CD4-positive, alpha-beta T cell treated with Interleukin-4 for 4 hours (primary cell): ENCODE data around the gene SH3RF3.
"Not testable (repeated sequence)": the region's sequence is repeated elsewhere in the genome, so short reads cannot be mapped to it uniquely, and the experiment has no call there.

ENCODE experiments used
- DNase-seq: peaks from one replicate; pipeline ENCODE4 v3.0.0-alpha.2; 2020

SH3RF3 gene

DNA sequence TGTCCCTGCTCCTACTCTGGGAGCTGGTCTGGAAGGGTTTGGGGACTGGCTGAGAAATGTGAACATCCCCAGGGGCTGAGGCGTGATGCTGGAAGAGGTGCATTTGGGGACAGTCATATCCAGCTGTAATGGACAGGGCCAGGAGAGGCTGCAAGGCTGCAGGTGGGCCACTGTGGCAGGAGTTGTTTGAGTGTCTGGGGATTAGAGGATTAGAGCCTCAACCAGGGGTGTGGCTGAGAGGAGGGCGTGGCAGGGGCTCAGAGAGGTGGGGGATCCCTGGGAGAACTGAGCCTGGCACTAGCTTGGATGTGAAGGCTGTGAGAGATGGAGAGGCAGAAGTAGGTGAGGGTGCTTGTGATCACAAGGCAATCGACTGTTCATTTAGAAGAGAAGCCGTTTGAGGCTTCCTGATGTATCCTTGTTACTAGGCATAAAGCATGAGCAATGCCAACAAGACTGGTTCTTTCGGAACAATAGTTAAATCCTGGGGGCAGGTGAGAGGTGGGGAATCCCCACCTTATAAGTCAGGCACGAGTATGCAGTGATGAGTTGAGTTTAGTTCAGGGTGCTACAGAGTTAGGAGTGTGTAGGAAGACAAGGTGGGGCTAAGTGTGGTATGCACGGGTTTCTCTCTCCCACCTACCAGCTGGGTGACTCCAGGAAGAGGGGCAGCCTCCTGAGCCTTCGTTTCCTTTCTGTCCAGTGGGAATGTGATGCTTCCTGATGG, 31.9 kb downstream of the SH3RF3 start:
- DNase-seq: no peak

DNA sequence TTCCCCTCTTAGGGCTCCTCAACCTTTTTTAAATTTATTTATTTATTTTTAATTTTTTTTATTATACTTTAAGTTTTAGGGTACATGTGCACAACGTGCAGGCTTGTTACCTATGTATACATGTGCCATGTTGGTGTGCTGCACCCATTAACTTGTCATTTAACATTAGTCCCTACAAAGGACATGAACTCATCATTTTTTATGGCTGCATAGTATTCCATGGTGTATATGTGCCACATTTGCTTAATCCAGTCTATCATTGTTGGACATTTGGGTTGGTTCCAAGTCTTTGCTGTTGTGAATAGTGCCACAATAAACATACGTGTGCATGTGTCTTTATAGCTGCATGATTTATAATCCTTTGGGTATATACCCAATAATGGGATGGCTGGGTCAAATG, 33.4 kb downstream of the SH3RF3 start:
- not testable (repeated sequence) for DNase-seq

DNA sequence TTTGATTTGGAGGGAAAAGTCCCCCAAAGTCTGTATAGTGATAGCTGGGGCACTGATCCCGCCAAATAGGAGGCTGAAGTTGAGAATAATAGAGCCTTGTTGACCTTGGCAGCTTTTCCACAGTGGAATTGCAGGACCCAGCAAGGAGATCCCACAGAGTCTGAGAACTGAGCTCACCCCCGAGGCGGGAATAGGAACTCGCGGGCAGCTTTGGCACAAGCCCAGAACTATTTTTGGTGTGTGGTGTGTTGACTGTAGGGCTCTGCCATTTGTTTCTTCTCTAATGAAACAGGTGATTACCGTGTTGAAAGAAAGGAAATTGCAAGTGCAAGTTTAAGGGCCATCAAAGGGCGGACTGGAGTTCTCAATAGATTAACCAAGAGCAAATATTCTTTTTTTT, 34.0 kb downstream of the SH3RF3 start:
- no peak for DNase-seq

DNA sequence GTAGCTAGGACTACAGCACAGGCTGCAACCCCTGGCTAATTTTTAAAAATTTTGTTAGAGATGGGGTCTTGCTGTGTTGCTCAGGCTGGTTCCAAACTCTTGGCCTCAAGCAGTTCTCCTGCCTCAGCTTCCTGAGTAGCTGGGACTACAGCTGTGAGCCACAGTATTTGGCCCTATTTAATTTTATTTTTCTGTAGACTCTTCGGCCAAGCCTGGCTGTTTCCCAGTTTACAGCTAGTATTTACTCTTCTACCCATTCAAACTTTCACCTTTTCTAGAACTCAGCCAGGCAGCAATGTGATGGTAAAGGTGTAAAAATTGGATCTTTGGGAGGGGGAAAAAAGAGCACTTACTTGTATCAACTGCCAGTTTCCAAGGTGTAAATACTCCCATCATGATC, 35.3 kb downstream of the SH3RF3 start:
- no peak for DNase-seq

DNA sequence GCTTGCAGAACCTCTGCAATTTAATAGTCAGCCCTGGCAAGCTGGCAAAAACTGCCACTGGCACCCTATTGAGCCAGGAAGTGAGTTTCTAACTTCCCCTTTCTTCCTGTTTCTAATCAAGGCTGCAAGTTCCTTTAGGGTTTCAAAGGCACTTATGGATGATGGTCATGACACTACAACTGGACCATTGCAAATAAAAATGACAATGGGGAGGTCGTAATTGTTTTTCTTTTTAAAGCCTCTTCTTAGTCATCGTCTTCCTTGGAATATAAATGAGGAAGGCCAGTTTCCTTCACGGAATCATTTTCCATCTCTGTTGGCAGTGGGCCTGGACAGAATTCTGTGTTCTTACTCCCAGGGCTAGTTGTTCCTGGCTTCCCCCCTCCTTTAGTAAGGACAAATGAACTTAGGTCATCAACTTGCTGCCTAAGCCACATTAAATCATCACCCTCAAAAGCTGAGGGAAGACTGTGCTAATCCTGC, 35.8 kb downstream of the SH3RF3 start:
- no peak for DNase-seq

DNA sequence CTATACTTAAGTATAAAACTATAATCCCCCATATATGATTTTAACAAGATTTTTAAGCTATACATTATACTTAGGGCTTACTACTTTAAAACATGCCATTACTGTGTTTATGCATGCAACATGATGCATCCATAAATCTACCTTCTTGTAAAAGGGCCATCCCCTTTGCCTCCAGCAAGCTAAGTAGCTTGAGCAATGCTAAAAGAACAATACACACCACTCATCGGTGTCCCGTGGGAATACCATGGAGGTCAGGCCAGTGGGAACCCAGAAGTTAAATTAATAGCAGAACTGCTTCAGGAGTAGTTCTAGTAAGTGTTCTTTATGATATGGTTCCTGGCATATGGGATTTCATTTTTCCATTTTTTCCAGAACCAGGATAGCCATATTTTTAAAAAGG, 37.8 kb downstream of the SH3RF3 start:
- DNase-seq: no peak

DNA sequence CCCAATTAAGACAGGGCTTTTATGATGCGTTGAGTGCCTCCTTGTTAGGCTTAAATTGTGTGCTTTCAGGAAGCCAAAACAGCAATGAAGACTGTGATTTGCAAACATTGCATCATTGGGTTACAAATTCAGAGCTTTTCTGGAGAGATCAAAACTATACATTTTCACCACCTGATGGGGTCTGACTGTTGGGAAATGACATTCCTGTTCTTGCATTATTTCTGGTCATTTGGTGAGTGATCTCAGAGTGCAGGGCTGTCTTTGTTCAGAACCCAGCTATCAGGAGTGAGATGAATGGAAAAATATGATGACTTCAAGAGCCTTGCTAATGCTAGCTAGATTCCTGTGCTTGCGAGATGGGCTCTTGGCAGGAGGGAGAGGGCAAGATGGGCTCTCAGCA, 39.1 kb downstream of the SH3RF3 start:
- DNase-seq: no peak

DNA sequence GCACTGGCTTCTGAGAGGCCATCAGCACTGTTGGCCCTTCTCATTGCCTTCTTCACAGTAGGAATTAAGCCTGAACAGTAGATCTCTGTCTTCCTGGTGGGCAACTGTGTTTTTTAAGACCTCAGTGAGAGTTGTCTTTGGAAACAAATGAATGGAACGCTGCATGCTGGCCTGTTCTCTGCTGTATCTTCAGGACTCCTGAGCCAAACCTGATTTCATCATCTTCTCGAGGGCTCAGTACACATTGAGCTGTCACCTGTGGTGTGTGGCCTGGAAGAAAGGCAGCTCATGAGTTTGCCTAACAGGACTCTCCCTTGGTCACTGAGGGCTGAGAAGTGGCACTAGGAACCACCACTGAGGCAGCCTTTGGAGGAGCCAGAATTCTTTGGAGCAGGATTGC, 39.7 kb downstream of the SH3RF3 start:
- DNase-seq: no peak

DNA sequence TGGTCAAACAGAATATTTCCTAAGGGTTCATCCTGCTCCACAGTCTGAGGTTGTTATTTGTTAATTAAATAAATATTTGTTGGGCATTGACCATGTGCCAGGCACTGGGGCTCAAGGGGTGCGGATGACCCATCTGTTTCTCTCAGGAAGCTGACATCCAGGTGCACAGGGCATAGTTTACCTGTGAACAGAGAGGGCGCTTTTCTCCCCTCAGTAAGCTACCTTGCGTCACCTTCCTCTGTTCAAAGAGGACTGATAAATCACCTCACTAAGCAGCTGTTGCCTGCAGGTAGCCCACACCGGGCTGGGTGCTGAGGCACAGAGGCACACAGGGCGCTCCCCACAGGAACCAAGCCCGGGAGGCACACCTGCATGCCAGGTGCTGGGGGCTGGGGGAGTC, 41.6 kb downstream of the SH3RF3 start:
- DNase-seq: no peak

DNA sequence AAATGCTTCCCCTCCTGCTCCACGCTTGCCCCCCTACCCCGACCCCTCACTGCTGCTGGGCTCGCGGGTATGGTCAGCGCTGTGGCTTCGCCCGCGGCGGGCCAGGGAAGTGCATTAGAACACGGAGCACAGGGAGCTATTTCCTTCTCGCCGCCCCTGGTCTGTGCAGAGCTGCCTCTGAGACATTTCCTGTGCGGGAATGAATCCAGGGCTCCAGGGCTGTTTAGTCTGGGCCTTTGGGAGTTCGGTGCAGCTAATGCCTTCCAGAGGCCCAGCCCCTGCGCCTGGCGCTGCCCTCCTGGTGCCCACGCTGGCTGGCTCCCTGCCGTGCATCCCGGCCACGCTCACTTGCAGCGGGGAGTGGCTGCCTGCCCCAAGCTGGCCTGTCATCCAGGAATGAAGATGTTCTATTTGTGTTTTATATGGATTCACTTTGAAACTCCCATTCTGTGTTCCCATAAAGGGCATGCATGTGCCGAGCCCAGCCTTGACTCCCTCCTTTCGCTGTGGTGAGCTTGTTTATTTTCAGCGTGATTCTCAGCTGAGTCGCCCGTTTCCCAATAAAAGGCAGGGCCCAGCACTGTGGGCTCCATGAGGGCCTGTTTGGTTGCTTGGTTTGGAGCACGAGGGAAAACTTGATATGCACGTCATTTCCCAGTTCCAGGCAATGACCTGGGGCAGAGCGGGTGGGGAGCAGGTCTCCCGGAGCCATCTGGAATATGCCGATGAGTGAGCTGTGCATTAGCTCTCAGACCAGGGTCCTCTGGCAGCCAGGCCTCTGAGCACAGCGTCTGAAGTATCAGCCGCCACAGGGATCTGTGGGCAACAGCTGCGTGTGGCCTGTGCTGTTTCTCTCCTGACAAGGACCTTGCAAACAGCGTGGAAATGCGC, 42.7 kb downstream of the SH3RF3 start:
- DNase-seq: no peak

DNA sequence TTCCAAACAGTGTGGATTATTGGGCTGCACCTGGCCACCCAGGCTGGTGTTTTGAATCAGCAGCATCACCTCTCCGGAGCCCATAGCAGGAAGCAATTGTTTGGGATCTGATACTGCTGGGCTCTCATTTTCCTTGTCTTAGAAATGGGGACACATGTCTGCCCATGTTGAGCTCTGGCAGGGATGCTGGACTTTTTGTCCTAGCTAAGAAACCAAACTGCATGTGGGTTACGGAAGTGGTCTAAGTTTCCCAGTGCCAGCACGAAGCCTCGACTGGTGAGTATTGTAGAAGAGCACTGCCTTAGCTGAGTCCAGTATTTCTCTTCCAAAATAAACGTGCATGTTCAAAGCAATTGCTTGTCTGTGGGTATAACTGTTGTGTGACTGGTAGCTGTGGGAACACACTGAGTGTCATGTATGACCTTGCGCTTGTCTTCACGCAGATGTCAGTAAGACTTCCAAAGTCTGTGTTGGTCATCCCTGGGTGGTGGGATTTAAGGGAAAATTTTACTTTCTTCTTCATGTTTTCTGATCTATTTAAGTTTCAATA, 43.6 kb downstream of the SH3RF3 start:
- DNase-seq: no peak

DNA sequence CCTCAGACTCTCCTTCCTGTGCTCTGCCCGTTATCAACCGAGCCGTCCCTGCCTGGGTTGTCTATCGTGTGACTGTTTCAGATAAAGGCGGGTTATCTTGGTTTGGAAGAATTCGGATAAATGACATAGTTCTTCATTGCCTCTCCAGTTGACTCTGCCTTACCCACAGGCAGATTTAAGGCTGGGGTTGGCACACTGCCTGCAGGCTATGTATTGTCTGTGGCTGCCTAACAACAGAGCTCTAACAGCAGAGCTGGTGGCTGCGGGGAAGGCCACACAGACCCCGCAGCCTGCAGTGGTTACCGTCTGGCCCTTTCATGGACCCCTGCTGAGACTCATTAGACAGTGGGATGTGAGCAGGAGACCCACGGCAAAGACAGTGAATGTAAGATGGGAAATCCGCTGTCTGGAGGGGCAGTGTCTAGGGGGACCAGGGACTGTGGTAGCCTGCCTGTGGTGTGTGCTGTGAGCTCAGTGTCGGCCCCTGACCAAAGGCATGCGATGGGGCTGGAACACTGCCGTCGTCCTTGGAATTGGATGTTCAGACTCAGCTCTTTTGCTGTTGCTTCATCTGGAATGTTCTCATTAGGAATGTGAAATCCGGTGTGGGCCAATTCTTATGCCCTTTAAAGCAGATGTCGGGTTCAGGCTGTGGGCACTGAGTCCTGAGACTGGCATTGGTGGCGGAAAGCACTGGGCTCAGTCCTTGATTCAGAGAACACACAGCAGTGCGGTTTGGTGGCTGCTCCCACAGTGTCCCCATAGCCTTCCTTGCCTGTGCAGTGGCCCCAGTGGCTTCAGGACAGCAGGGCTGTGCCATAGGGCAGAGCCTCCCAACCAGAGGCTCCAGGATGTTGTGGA, 44.5 kb downstream of the SH3RF3 start:
- no peak for DNase-seq

DNA sequence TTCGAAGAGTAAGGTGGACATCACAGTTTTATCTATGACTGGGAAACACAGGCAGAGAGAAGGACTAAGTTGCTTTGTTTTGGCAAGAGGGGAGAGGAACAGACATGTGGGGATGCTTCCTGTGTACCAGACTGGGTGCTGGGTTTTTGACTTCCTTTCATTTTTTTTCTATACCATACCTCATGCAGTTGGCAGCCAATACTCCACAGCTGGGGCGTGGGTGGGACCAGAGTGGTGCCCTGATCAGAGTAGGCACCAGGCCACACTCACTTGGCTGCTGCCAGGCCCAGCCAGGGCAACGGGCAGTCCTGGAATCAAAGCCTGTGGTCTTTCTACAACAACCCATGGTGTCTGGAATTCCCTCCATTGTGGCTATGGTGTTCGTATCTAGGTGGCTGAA, 45.2 kb downstream of the SH3RF3 start:
- no peak for DNase-seq

DNA sequence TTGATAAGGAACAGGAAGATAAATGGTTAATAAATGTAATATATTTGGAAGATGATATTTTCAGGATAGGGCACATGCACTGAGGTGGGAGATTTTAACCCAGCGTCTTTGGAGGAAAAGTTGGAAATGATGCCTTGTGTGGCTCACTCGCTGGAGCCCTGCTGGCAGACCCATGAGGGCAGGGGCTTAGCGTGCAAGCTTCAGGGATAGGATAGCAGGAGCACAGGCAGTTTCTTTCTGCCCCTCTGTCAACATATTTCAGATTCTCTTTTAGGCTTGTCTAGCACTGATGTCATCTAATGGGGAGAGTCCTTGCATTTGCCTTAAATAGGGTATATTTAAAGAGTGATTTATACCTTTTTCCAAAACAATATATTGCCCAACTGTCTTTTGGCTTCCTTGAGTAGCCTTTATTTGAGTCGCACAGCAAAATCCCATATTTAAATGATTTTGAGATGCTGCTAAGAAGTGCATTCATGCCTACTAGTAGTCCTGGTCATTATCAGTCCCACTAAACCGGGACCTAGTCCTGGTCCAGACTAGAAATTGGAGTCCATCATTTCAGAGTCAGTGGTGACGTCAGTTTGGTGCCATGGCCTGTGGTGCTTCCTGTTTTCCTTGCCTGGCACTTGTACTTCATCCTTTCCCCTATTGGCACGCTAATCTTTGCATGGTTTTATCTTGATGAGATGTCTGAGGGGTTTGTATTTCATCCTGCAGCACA, 45.8 kb downstream of the SH3RF3 start:
- DNase-seq: no peak

DNA sequence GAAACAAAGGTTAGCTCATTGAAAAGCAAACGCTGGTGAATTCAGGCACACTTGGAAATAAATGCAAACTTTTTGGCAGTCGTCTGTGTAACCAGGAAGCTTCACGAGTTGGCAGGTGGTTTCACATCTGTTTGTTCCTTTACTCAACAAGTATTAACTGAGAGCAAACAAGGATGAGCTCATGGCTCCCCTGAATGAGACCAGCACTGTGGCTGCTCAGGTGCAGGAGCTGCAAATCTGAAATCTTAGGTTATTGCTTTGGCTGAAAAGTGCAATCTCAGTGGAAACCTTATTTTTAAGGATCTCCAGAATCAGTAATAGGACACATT, 46.3 kb downstream of the SH3RF3 start:
- DNase-seq: no peak

DNA sequence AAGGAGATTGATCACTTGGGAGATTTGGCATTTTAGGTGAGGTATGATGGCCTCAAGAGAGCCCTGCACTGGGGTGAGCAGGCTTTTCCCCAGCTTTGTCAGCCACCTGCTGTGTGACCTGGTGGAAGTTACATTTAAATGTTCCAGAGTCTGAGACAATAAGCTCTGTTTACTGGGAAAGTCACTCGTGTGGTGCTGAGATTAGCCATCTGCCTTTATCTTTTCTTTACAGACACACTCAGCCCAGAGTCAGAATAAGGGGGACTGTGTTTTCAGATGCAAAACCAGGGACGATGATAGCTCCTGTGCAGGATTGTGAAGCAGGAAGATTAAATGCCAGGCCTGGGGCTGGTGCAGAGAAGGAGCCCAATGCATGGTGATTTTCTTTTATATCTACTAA, 47.9 kb downstream of the SH3RF3 start:
- DNase-seq: no peak

DNA sequence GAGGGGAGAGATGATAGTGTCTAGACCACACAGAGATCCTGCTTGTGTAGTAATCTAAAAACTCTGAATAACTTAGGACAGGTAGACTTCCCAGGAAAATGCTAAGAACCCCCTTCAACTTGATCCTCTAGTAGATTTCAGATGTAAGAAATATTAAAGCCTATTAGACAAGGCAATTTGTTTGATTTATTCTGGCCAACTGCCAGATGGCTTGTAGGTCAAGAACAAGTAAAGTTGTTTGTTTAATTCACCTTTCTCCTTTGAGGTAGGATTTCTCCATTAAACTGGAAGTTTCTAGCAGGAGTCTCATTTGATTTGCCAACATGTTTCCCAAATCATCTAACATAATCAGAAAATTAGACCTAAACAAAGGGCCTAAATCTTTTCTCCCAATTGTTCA, 48.6 kb downstream of the SH3RF3 start:
- no peak for DNase-seq

DNA sequence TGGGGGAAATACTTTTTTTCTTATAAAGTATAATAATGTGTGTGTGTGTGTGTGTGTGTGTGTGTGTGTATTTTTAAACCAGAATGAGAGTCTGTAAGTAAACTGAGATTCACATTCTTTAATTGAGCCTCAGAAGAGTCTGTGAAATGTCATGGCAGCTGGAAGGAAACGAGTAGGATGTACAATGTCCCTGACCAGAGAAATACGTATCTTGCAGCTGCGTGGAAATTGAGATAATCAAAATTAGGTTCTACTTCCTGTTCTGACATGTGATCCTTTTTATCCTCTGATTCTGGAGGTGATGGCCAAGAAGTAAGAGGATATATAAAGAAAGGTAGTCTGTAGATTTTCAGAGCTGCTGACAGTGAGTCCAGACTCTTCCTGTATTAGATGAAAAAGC, 50.0 kb downstream of the SH3RF3 start:
- no peak for DNase-seq

DNA sequence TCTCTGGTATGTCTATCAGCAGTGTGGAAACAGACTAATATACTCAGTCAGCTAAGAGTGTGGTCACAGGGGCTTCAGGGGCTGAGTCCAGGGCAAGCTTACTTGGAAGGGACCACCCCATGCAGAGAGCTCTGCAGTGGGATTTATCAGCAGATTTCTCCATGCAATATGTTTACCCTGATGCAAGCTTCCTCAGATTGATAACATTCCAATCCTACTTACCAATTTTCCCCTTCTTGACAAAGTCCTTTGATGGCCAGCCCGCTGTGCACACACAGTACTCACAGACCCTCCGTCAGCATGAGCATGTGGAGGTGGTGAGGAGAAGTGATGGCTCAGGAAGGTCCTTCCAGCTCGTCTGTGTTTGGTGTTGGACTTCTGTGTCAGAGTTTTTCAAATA, 51.8 kb downstream of the SH3RF3 start:
- DNase-seq: no peak

DNA sequence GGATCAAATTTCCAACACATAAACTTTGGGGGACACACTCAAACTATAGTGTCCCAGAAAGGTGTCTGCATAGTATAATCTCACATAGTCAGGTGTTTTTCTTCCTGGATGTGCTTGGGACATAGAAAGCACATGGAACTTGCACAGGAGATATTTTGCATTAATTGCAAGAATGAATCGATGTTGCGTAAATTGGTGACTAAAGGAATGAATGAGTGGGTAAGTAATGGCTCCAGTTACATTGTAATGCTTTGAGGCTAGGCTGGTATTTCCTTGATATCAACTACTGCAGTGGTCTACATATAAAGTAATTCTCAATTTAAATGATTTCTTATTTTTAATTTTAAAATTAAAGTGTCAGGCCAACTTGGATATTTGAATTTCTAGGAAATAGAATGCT, 53.4 kb downstream of the SH3RF3 start:
- DNase-seq: no peak

DNA sequence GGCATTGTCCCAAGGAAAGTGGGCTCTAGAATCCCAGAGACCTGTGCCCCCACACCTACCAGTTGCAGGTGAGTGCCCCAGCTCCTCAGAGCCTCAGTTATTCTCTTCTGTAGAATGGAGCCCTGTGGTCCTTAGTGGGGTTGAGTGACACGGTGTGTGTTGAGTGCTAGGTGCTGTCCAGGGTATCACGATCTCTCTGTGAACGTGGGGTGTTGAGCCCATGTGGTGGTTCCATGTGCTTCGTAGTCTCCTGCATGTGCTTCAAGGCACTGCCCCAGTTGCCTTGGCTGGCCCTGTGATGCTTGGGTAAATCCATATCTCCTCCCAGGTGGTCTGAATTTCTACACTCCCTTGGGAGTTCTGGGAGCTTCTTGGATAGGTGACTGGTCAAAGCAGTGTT, 54.9 kb downstream of the SH3RF3 start:
- no peak for DNase-seq

DNA sequence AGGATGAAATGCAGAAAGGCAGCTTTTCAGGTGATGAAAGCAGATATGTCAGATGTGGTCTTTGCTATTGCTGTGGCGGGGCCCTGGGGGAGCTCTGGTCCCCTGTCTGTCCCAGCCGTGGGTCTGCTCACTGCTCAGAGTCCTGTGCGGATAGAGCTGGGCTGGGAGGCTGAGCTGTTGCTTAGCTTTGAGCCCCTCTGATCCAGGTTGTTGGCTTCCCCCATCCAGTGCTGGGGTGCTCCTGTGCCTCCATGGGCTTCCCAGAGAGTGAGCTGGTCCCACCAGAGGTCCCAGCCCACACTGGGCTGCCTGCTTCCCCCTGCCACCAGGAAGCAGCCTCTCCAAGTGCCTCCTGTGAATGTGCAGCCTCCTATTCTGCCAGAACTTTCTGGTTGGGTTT, 55.4 kb downstream of the SH3RF3 start:
- DNase-seq: no peak

DNA sequence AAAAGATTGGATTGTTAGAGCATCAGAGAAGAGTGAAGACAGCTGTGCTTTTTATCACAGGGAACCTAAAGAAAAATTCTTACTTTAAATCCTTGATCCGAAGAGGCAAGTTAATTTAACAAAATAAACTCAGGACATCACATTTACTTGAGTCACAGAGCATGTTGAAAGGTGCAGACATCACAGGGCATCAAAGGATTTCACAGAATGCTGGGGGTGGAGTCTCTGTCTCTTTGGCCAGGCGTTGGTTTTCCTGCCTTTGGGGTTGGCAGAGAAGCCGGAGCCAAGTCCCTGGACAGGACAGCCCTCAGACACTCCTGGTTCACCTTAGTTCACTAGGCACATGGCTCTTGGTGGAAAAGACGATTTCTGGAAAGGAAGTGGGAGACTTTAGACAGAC, 56.3 kb downstream of the SH3RF3 start:
- no peak for DNase-seq
